NAMALWA (cell line): Measurements from ENCODE around the gene ABCC1.
A peak's percentile ranks its signal among the peaks of the same experiment; 100 is the strongest.

ENCODE experiments used
- DNase-seq: peaks from one replicate; pipeline ENCODE4 v3.0.0-alpha.2; 2015; ENCODE audit warnings: low spot score

Gene ABCC1

GRCh38 chr16:16050106-16050505 is 100.7 kb downstream of the ABCC1 start:
- no peak for DNase-seq

GRCh38 chr16:16051132-16051531 is 101.7 kb downstream of the ABCC1 start:
- DNase-seq: no peak

- DNase-seq: no peak
Observed at GRCh38 chr16:16052916-16053315, 103.5 kb downstream of the ABCC1 start.

- no peak for DNase-seq
Observed at GRCh38 chr16:16057102-16057501, 107.7 kb downstream of the ABCC1 start.

GRCh38 chr16:16059160-16059559 is 109.7 kb downstream of the ABCC1 start:
- no peak for DNase-seq

- no peak for DNase-seq
Observed at GRCh38 chr16:16059895-16060590, 110.6 kb downstream of the ABCC1 start.

- DNase-seq: peak; percentile 19
Observed at GRCh38 chr16:16062023-16062937, 112.9 kb downstream of the ABCC1 start.

GRCh38 chr16:16063683-16064082 is 114.3 kb downstream of the ABCC1 start:
- no peak for DNase-seq

- no peak for DNase-seq
Observed at GRCh38 chr16:16064874-16065384, 115.5 kb downstream of the ABCC1 start.

GRCh38 chr16:16067127-16067526 is 117.7 kb downstream of the ABCC1 start:
- no peak for DNase-seq

GRCh38 chr16:16071631-16072244 is 122.3 kb downstream of the ABCC1 start:
- DNase-seq: no peak

GRCh38 chr16:16073001-16073545 is 123.7 kb downstream of the ABCC1 start:
- no peak for DNase-seq

- DNase-seq: no peak
Observed at GRCh38 chr16:16073891-16074881, 124.8 kb downstream of the ABCC1 start.

- DNase-seq: no peak
Observed at GRCh38 chr16:16075488-16076422, 126.3 kb downstream of the ABCC1 start.

- no peak for DNase-seq
Observed at GRCh38 chr16:16076423-16076813, 127.0 kb downstream of the ABCC1 start.

- no peak for DNase-seq
Observed at GRCh38 chr16:16080465-16081065, 131.1 kb downstream of the ABCC1 start.

GRCh38 chr16:16081141-16081540 is 131.7 kb downstream of the ABCC1 start:
- DNase-seq: no peak

- no peak for DNase-seq
Observed at GRCh38 chr16:16082255-16082654, 132.8 kb downstream of the ABCC1 start.

GRCh38 chr16:16083421-16084156 is 134.2 kb downstream of the ABCC1 start:
- peak; percentile 36 for DNase-seq
